Measurements from ENCODE around the gene FAM151A. TPM values are rescaled to one million over a fixed set of nuclear protein-coding genes. Genes with fewer than 3 reads are reported as not detected.

The FAM151A gene
- total RNA-seq, 1 donor from 2014 or later, result not detected

DNA sequence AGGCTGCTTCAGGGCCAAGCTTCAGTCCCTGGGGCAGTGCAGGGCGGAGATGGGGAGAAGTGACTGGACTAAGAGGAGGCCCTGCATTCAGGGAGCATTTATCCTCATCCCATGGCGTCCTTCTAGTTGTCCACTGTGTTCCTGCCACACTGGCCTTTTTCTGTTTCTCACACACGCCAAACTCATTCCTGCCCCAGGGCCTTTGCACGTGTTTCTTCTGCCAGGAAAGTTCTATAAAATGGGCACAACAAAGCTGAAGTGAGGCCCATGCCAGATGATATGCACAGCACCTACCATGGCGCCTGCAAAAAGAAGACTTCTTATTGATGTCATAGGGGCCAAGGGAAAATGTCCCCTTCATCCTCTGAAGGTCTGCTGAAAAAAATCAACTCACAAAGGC lies 42.5 kb upstream of the FAM151A start:
- no peak for DNase-seq (ENCODE audit: low spot score, unreplicated experiment)
- no peaks in the 10 kb centered on the region for H3K27me3 Mint-ChIP-seq
- H3K4me1 Mint-ChIP-seq (ENCODE audit: low read depth), result no peaks in the 10 kb centered on the region
- H3K27ac Mint-ChIP-seq, result no peak overlapping the region
- no peaks in the 10 kb centered on the region for H3K9me3 Mint-ChIP-seq (ENCODE audit: low read depth)
- no peak overlapping the region for H3K4me3 Mint-ChIP-seq (ENCODE audit: low read depth)
- TF ChIP-seq, protein P1, sequence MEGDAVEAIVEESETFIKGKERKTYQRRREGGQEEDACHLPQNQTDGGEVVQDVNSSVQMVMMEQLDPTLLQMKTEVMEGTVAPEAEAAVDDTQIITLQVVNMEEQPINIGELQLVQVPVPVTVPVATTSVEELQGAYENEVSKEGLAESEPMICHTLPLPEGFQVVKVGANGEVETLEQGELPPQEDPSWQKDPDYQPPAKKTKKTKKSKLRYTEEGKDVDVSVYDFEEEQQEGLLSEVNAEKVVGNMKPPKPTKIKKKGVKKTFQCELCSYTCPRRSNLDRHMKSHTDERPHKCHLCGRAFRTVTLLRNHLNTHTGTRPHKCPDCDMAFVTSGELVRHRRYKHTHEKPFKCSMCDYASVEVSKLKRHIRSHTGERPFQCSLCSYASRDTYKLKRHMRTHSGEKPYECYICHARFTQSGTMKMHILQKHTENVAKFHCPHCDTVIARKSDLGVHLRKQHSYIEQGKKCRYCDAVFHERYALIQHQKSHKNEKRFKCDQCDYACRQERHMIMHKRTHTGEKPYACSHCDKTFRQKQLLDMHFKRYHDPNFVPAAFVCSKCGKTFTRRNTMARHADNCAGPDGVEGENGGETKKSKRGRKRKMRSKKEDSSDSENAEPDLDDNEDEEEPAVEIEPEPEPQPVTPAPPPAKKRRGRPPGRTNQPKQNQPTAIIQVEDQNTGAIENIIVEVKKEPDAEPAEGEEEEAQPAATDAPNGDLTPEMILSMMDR (IDR thresholded peaks at IDR 0.05; ENCODE audit: unreplicated experiment), result no peak
- no peaks in the 10 kb centered on the region for H3K36me3 Mint-ChIP-seq (ENCODE audit: insufficient read depth)

DNA sequence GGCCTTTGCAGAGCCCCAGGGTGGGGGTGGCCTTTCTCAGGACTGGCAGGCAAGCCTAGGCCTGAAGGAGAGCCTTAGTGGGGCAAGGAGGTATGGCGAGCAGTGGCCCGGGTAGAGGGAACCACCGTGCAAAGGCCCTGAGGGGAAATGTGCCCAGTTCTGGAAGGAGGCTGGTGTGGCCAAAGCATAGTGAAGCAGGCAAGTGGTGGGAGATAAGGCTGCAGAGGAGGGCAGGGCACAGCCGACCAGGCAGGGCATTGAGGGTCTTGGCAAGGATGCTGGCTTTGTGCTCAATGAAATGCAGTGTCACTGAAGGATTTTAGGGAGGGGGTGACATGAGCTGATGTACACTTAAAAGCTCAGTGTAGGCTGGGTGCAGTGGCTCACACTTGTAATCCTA lies 41.0 kb upstream of the FAM151A start:
- TF ChIP-seq, protein P1 (IDR thresholded peaks at IDR 0.05; ENCODE audit: unreplicated experiment), result no peak
- Mint-ChIP-seq H3K4me3 (ENCODE audit: low read depth) (no peak overlapping the region), H3K36me3 (ENCODE audit: insufficient read depth) (no peaks in the 10 kb centered on the region), H3K9me3 (ENCODE audit: low read depth) (peaks cover 3% of the 10 kb centered on the region), H3K4me1 (ENCODE audit: low read depth) (no peaks in the 10 kb centered on the region), H3K27me3 (no peaks in the 10 kb centered on the region), H3K27ac (no peak overlapping the region)
- no peak for DNase-seq (ENCODE audit: low spot score, unreplicated experiment)

DNA sequence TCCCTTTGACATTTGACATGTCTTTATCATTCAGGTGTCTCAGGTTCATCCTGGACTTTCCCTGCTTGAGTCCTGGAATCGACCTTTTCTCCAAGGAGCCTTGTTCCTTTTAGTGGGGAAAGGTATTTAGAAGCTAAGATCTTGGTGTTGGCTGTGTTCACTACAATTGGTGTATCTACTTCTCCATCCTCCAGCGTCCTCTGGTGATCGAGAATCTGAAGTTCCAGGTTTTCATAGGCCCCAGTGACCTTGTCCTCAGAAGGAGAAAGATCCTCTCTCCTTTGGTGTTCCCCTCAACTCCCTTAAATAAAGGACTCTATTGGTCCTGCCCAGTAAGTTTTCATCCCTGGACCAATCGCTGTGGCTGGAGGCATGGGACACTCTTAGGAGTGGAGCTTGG lies 40.4 kb upstream of the FAM151A start:
- H3K4me1 Mint-ChIP-seq (ENCODE audit: low read depth), result no peaks in the 10 kb centered on the region
- H3K36me3 Mint-ChIP-seq (ENCODE audit: insufficient read depth), result no peaks in the 10 kb centered on the region
- H3K9me3 Mint-ChIP-seq (ENCODE audit: low read depth), result peaks cover 3% of the 10 kb centered on the region
- H3K4me3 Mint-ChIP-seq (ENCODE audit: low read depth), result no peak overlapping the region
- H3K27me3 Mint-ChIP-seq, result no peaks in the 10 kb centered on the region
- H3K27ac Mint-ChIP-seq, result peak overlapping the region; percentile 31
- DNase-seq (ENCODE audit: low spot score, unreplicated experiment), result no peak
- TF ChIP-seq, protein P1 (IDR thresholded peaks at IDR 0.05; ENCODE audit: unreplicated experiment), result no peak

DNA sequence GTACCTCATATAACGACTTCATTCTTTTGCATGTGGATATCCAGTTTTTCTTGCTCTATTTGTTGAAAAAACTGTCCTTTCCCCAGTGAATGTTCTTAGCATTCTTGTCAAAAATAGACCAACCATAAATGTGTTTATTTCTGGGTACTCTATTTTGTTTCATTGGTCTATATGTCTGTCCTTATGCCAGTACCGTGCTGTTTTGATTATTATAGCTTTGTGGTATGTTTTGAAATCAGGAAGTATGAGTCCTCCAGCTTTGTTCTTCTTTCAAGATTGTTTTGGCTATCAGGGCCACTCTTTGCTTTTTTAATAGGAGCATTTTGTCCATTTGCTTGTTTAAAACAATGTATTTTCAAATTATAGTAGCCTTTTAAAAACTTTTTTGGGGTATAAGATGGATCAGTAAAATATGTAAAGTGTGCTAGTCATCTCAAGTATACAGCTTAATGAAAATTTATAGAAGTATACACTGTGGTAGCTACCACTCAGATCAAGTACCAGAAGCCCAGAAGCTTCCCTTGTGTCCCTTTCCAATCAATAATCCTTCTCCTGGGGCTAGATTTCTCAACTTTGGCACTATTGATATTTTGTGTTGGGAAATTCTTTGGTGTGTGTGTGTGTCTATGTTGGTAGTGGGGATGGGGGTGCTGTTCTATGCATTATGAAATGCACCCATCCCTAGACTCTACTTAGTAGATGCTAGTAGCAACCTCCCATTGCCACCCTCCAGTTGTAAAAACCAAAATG lies 35.0 kb upstream of the FAM151A start:
- Mint-ChIP-seq H3K4me3 (ENCODE audit: low read depth) (no peak overlapping the region), H3K9me3 (ENCODE audit: low read depth) (peaks cover 8% of the 10 kb centered on the region), H3K36me3 (ENCODE audit: insufficient read depth) (no peaks in the 10 kb centered on the region), H3K27ac (no peak overlapping the region), H3K27me3 (no peaks in the 10 kb centered on the region), H3K4me1 (ENCODE audit: low read depth) (no peaks in the 10 kb centered on the region)
- DNase-seq (ENCODE audit: low spot score, unreplicated experiment), result no peak
- TF ChIP-seq, protein P1 (IDR thresholded peaks at IDR 0.05; ENCODE audit: unreplicated experiment), result no peak

DNA sequence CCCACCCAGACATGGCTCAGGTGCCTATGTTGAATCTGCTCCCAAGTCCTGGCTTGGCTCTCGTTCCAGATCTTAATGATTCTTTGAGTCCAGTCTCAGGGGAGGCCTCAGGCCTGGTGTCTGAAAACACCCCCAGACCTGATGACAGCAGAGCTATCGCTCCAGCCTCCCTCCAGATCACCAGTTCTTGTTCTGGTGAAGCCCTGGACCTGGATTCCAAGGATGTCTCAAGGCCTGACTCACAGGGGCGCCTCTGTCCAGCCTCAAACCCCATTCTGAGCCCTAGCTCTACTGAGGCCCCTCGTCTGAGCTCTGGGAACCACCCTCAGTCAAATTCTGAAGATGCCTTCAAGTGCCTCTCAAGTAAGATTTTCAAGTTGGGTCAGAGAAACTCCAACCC lies 29.7 kb upstream of the FAM151A start:
- TF ChIP-seq, protein P1 (IDR thresholded peaks at IDR 0.05; ENCODE audit: unreplicated experiment), result no peak
- Mint-ChIP-seq H3K9me3 (ENCODE audit: low read depth) (peaks cover 2% of the 10 kb centered on the region), H3K27ac (no peak overlapping the region), H3K4me1 (ENCODE audit: low read depth) (peaks cover 31% of the 10 kb centered on the region), H3K27me3 (no peaks in the 10 kb centered on the region), H3K36me3 (ENCODE audit: insufficient read depth) (no peaks in the 10 kb centered on the region), H3K4me3 (ENCODE audit: low read depth) (no peak overlapping the region)
- DNase-seq (ENCODE audit: low spot score, unreplicated experiment), result no peak

Measured in progenitor cell of endocrine pancreas (in vitro differentiated cells).